ENCODE results near the gene RYR2.
A peak's percentile ranks its signal among the peaks of the same experiment; 100 is the strongest.

Gene RYR2

DNA sequence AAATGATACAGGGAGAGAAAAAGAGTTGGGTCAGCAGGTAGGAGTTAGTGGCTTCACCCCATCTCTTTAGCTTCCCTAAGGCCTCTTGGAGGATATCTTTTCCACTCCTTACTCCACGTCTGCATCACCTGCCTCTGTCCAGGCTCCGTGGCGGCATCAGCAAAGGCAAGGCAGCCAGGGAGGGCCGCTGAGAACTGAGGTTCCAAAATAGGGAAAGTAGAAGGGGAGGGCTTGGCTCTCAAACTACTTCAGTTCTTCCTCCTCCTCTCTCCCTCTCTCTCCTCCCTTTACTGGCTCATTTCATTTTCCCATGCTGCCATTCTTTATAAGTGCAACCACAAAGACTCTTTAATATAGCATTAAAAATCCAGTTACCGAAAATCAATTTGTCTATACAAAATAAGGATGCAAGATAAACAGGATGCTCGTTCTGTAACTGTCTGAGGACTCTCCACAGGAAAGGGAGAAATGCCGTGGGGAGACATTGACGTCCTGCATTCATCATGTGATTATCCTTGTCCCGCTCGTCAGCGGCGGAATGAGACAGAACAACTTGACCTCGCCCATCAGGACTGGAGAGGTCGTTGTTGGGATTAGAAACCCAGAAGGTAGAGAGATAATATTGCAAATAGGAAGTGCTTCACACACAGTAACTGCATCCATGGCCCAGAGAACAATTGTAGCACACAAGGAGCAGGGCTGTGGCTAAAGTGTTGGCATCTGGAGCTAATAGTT lies 34.7 kb upstream of the RYR2 start:
- H3K4me1 ChIP-seq (ENCODE audit: insufficient read depth, poor library complexity, severe bottlenecking) = no peaks in the 10 kb centered on the region
- DNase-seq (ENCODE audit: low spot score) = no peak
- H3K27ac ChIP-seq (ENCODE audit: poor library complexity, severe bottlenecking) = no peak overlapping the region
- no peak for ATAC-seq (ENCODE audit: low read depth)
- no peaks in the 10 kb centered on the region for H3K9me3 ChIP-seq (ENCODE audit: severe bottlenecking)
- TF ChIP-seq, protein P1, sequence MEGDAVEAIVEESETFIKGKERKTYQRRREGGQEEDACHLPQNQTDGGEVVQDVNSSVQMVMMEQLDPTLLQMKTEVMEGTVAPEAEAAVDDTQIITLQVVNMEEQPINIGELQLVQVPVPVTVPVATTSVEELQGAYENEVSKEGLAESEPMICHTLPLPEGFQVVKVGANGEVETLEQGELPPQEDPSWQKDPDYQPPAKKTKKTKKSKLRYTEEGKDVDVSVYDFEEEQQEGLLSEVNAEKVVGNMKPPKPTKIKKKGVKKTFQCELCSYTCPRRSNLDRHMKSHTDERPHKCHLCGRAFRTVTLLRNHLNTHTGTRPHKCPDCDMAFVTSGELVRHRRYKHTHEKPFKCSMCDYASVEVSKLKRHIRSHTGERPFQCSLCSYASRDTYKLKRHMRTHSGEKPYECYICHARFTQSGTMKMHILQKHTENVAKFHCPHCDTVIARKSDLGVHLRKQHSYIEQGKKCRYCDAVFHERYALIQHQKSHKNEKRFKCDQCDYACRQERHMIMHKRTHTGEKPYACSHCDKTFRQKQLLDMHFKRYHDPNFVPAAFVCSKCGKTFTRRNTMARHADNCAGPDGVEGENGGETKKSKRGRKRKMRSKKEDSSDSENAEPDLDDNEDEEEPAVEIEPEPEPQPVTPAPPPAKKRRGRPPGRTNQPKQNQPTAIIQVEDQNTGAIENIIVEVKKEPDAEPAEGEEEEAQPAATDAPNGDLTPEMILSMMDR (IDR thresholded peaks at IDR 0.05; ENCODE audit: poor library complexity, severe bottlenecking) = no peak
- H3K27me3 ChIP-seq (ENCODE audit: insufficient read depth, poor library complexity, severe bottlenecking) = no peaks in the 10 kb centered on the region
- H3K4me3 ChIP-seq (ENCODE audit: severe bottlenecking) = no peak overlapping the region
- H3K36me3 ChIP-seq (ENCODE audit: low read depth) = no peaks in the 10 kb centered on the region

DNA sequence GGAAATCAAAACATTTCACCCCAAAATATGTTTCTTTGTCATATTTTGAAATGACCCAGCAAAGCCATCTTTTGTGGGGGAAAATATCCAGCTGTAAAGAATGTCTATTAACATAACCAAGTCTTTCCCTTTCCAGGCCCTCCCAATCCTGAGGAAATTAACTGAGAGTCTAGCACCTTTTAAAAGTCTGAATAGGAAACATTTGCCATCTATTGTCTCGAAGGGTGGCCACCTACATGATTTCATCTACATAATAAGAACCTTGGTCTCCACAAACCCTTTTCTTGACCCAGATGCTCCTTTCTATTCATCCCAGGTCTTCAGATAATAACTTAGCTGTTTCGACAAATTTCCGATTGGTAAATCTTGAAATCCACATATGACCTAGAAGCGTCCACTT lies 32.4 kb upstream of the RYR2 start:
- Histone ChIP-seq H3K4me1 (ENCODE audit: insufficient read depth, poor library complexity, severe bottlenecking) (no peaks in the 10 kb centered on the region), H3K9me3 (ENCODE audit: severe bottlenecking) (no peaks in the 10 kb centered on the region), H3K4me3 (ENCODE audit: severe bottlenecking) (no peak overlapping the region), H3K27me3 (ENCODE audit: insufficient read depth, poor library complexity, severe bottlenecking) (no peaks in the 10 kb centered on the region), H3K27ac (ENCODE audit: poor library complexity, severe bottlenecking) (no peak overlapping the region), H3K36me3 (ENCODE audit: low read depth) (no peaks in the 10 kb centered on the region)
- TF ChIP-seq, protein P1 (IDR thresholded peaks at IDR 0.05; ENCODE audit: poor library complexity, severe bottlenecking) = no peak
- DNase-seq (ENCODE audit: low spot score) = no peak
- no peak for ATAC-seq (ENCODE audit: low read depth)

DNA sequence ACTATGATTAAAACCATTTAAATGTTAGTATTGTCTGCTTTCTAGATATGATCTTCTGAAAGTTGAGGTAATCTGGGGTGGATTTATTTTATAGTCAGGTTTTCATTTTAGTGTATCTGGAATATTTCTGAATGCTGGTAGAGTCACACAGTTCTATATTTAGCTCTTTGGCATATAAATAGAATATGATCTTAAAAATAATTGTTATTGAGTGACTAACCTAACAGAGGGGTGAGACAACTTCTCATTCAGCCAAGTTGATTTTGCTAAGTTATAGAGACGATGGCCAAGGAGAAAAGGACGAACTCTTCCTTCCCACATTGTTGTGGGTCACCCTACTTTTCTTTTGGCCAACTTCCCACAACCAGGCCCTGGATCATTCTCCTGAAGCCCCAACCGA lies 30.6 kb upstream of the RYR2 start:
- ATAC-seq (ENCODE audit: low read depth) (no peak), DNase-seq (ENCODE audit: low spot score) (no peak)
- no peak overlapping the region for H3K27ac ChIP-seq (ENCODE audit: poor library complexity, severe bottlenecking)
- H3K9me3 ChIP-seq (ENCODE audit: severe bottlenecking) = no peaks in the 10 kb centered on the region
- no peaks in the 10 kb centered on the region for H3K27me3 ChIP-seq (ENCODE audit: insufficient read depth, poor library complexity, severe bottlenecking)
- H3K4me1 ChIP-seq (ENCODE audit: insufficient read depth, poor library complexity, severe bottlenecking) = no peaks in the 10 kb centered on the region
- no peaks in the 10 kb centered on the region for H3K36me3 ChIP-seq (ENCODE audit: low read depth)
- no peak overlapping the region for H3K4me3 ChIP-seq (ENCODE audit: severe bottlenecking)
- TF ChIP-seq, protein P1 (IDR thresholded peaks at IDR 0.05; ENCODE audit: poor library complexity, severe bottlenecking) = no peak

DNA sequence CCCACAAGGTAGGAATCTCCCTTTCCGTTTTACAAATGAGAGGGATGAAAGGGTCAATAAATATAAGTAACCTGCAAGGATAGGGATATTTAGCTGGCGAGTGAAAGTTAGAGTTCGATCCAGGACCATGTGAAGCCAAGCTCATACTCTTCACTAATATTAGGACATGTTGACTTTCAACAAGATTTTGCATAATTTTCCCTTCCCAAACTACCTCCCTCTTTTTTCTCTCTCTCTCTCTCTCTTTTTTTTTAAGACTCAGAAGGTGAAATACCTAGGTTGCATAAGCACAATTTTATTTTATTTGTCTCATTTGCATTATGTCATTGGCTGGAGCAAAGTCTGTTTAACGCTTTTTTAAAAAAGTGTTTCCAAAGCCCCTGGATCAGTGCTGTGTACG lies 29.6 kb upstream of the RYR2 start:
- no peaks in the 10 kb centered on the region for H3K4me1 ChIP-seq (ENCODE audit: insufficient read depth, poor library complexity, severe bottlenecking)
- H3K27ac ChIP-seq (ENCODE audit: poor library complexity, severe bottlenecking) = no peak overlapping the region
- no peak overlapping the region for H3K4me3 ChIP-seq (ENCODE audit: severe bottlenecking)
- H3K27me3 ChIP-seq (ENCODE audit: insufficient read depth, poor library complexity, severe bottlenecking) = no peaks in the 10 kb centered on the region
- no peaks in the 10 kb centered on the region for H3K9me3 ChIP-seq (ENCODE audit: severe bottlenecking)
- DNase-seq (ENCODE audit: low spot score) (no peak), ATAC-seq (ENCODE audit: low read depth) (no peak)
- TF ChIP-seq, protein P1 (IDR thresholded peaks at IDR 0.05; ENCODE audit: poor library complexity, severe bottlenecking) = no peak
- H3K36me3 ChIP-seq (ENCODE audit: low read depth) = no peaks in the 10 kb centered on the region

DNA sequence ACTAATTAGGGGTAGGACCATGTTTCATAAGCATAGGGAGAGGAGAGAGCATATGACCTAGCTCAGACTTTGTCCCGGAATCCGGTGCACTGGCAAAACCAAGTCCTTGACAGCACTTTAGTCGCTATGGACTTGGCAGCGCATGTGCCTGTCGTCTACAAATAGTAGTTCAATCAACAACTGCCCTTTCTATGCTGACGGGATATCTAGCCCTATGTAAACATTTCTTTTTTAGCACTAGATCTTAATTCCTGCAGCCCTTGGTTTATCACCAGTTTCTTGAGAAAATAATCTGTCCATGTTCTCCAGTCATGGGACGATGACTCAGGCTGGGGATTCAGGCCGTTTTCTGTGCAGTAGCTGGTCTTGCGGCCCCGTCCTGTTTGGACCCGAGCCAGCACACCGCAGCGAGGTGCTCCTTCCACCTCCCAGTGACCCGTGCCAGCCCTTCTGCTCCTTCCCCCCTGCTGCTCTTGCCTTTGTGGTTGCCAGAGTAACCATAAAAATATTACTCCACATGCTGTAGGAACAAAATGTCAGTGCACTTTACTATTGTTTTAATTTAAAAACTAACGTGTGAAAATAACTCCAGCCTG lies 29.1 kb upstream of the RYR2 start:
- ATAC-seq (ENCODE audit: low read depth) (peak; percentile 45; the same call in 2 of the 3 replicates), DNase-seq (ENCODE audit: low spot score) (no peak)
- Histone ChIP-seq H3K27ac (ENCODE audit: poor library complexity, severe bottlenecking) (no peak overlapping the region), H3K4me1 (ENCODE audit: insufficient read depth, poor library complexity, severe bottlenecking) (no peaks in the 10 kb centered on the region), H3K4me3 (ENCODE audit: severe bottlenecking) (no peak overlapping the region), H3K27me3 (ENCODE audit: insufficient read depth, poor library complexity, severe bottlenecking) (no peaks in the 10 kb centered on the region), H3K36me3 (ENCODE audit: low read depth) (no peaks in the 10 kb centered on the region), H3K9me3 (ENCODE audit: severe bottlenecking) (no peaks in the 10 kb centered on the region)
- TF ChIP-seq, protein P1 (IDR thresholded peaks at IDR 0.05; ENCODE audit: poor library complexity, severe bottlenecking) = no peak
